Caco-2 (cell line): Measurements from ENCODE around the gene PRCC. TPM values are rescaled to one million over a fixed set of nuclear protein-coding genes. Genes with fewer than 3 reads are reported as not detected.

Source experiments
- BruUV-seq: library from RNA; stranded (reverse); fragments of 400-500 nt; replicated peaks from 2 replicates; lab custom pipeline; 2021; lab: Mats Ljungman, UMichigan
- CTCF ChIA-PET: fragments of 300-600 bp; sonication (Branson Sonifier 250); formaldehyde crosslinking; loops from one replicate; lab custom pipeline; 2022; ENCODE audit warnings: antibody characterized with exemption; lab: Charles Lee
- POLR2A ChIA-PET: fragments of 300-600 bp; sonication (Branson Sonifier 250); formaldehyde crosslinking; loops from one replicate; lab custom pipeline; 2022; ENCODE audit warnings: antibody characterized with exemption; lab: Charles Lee
- DNase-seq, 2 experiments: peaks; one replicate each; pipeline versions ENCODE4 v3.0.0 to v3.0.0-alpha.2; 2020 to 2022
- H3K27me3 ChIP-seq: replicated peaks from 2 replicates; pipeline ENCODE4 v1.6.0; 2011; ENCODE audit warnings: low read length; ENCODE audit not compliant: control insufficient read depth, insufficient read depth
- H3K36me3 ChIP-seq: 2 replicates; pipeline ENCODE4 v1.5.1; 2011; ENCODE audit warnings: low read length; ENCODE audit not compliant: control insufficient read depth, insufficient read depth
- H3K4me1 ChIP-seq: fragments of 250-450 bp; sonication (Bioruptor Pico); 2 replicates; pipeline ENCODE4 v1.5.1; 2020; ENCODE audit warnings: mild to moderate bottlenecking
- H3K4me3 ChIP-seq: 2 replicates; pipeline ENCODE4 v1.5.1; 2011; ENCODE audit warnings: low read depth, mild to moderate bottlenecking, control low read depth, low read length
- H3K9me3 ChIP-seq: fragments of 250-450 bp; sonication (Bioruptor Pico); 2 replicates; pipeline ENCODE4 v1.5.1; 2020; ENCODE audit warnings: mild to moderate bottlenecking, moderate library complexity
- H3K27ac Mint-ChIP-seq: one replicate; pipeline ENCODE4 v1.8.0; 2022; ENCODE audit warnings: mixed read lengths; ENCODE audit not compliant: unreplicated experiment
- H3K27me3 Mint-ChIP-seq: one replicate; pipeline ENCODE4 v1.8.0; 2022; ENCODE audit warnings: mixed read lengths; ENCODE audit not compliant: insufficient read depth, unreplicated experiment
- H3K36me3 Mint-ChIP-seq: one replicate; pipeline ENCODE4 v1.8.0; 2022; ENCODE audit warnings: mild to moderate bottlenecking, mixed read lengths; ENCODE audit not compliant: insufficient read depth, unreplicated experiment
- H3K4me1 Mint-ChIP-seq: one replicate; pipeline ENCODE4 v1.8.0; 2022; ENCODE audit warnings: low read depth, mixed read lengths; ENCODE audit not compliant: unreplicated experiment
- H3K4me3 Mint-ChIP-seq: one replicate; pipeline ENCODE4 v1.8.0; 2022; ENCODE audit warnings: mild to moderate bottlenecking, moderate library complexity, mixed read lengths; ENCODE audit not compliant: unreplicated experiment
- H3K9me3 Mint-ChIP-seq: one replicate; pipeline ENCODE4 v1.8.0; 2022; ENCODE audit warnings: mixed read lengths; ENCODE audit not compliant: unreplicated experiment
- intact Hi-C: fragments of 100-400 bp; cut with micrococcal nuclease; formaldehyde crosslinking; loops from one replicate; pipeline ENCODE4 v1.10.0; 2022; ENCODE audit not compliant: unreplicated experiment
- total RNA-seq: library from RNA; stranded (reverse); gene quantifications from 2 replicates; pipeline ENCODE4 v1.2.3, GENCODE V29; 2022
- TF ChIP-seq, protein P1 (sequence below), 2 experiments: fragments of 200-600 bp in 1 of 2; IDR thresholded peaks; 1 replicate in 1 of 2; 2 replicates in 1 of 2; pipeline versions ENCODE4 v1.5.1 to v1.8.0; 2011 to 2022; ENCODE audit warnings: antibody characterized with exemption in 1 of 2, control low read depth in 1 of 2, inconsistent platforms in 1 of 2, low read depth in 1 of 2, low read length in 1 of 2, mild to moderate bottlenecking in 1 of 2, moderate library complexity in 1 of 2; ENCODE audit not compliant: insufficient read depth in 1 of 2, severe bottlenecking in 1 of 2, unreplicated experiment in 1 of 2

The PRCC gene
- total RNA-seq, 1 experiment from 2014 or later: 101 TPM

DNA sequence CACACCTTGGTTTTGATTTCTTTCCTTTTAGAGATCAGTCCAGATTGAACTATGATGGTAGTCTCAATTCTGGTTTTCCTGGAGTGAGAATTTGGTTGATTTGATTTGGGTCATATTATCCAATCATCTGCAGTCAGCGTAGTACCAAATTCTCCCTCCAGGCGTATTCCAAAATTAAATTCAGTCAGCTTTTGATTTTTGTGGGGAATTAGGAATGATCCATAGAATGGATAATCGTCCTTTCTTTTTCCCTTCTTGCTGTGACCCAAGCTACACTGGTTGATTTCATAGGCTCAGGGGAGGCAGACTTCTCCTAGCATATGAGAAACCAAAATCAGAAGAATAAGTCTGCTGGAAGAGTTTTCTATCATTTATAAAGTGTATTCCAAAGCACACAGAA, 4.9 kb downstream of the PRCC start:
- Mint-ChIP-seq H3K9me3 (no peaks in the 10 kb centered on the region), H3K4me3 (no peak overlapping the region), H3K36me3 (peaks cover 52% of the 10 kb centered on the region), H3K27me3 (no peaks in the 10 kb centered on the region), H3K27ac (no peak overlapping the region), H3K4me1 (peaks cover 42% of the 10 kb centered on the region)
- CTCF ChIA-PET: interaction anchor here (1.1 kb wide), 1 partner anchor 120 kb away, joined by 6 read pairs; no protein-coding TSS in a partner anchor
- Histone ChIP-seq H3K36me3 (peaks cover 4% of the 10 kb centered on the region), H3K4me3 (no peak overlapping the region), H3K4me1 (peaks cover 12% of the 10 kb centered on the region; the same call in 1 of the 2 replicates), H3K9me3 (no peaks in the 10 kb centered on the region), H3K27me3 (no peaks in the 10 kb centered on the region)
- POLR2A ChIA-PET: interaction anchor here (0.5 kb wide), 1 partner anchor 272 kb away, joined by 4 read pairs; the partner anchor contains the start of gene MEF2D
- TF ChIP-seq, protein P1, sequence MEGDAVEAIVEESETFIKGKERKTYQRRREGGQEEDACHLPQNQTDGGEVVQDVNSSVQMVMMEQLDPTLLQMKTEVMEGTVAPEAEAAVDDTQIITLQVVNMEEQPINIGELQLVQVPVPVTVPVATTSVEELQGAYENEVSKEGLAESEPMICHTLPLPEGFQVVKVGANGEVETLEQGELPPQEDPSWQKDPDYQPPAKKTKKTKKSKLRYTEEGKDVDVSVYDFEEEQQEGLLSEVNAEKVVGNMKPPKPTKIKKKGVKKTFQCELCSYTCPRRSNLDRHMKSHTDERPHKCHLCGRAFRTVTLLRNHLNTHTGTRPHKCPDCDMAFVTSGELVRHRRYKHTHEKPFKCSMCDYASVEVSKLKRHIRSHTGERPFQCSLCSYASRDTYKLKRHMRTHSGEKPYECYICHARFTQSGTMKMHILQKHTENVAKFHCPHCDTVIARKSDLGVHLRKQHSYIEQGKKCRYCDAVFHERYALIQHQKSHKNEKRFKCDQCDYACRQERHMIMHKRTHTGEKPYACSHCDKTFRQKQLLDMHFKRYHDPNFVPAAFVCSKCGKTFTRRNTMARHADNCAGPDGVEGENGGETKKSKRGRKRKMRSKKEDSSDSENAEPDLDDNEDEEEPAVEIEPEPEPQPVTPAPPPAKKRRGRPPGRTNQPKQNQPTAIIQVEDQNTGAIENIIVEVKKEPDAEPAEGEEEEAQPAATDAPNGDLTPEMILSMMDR (IDR thresholded peaks at IDR 0.05; ENCODE audit: insufficient read depth in 1 of 2, low read depth in 1 of 2, low read length in 1 of 2, severe bottlenecking in 1 of 2, unreplicated experiment in 1 of 2): no peak
- intact Hi-C loops: no loop called here
- BruUV-seq: no TSS peak
- no peak for DNase-seq

DNA sequence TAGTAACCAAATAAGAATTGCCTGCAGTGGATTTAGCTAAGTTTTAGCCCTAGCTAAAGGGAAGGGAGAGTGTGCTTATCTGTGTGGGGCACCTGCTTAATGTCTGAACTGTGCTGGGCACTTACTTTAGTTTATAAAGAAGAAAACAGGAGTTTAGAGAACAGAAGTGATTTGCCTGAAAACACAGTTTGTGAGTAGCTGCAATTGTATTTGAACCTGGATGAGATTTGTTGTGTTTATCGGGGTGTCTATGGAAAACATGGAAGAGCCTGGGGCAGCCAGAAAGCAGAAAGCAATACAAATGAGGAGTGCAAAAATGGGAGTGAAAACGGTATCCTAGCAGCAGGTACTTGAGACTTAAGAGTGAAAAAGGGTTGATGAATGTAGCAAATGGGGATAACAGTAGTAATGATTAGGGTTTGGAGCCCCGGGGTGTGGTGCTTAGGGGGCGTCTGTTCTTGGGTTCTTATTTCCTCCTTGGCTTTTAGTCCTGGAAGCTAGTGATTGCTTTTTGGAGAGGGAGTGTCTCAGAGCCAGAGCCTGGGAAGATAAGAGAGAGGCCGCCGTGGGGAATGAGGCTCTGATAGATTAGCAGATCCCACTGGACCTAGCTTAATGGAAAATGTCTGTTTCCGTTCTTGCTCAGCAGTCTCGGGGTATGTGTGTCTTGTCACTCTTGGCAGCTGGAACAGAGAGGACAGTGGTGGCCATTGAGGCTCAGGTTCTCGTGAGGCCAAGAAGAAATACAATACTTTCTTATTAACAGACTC, 5.6 kb downstream of the PRCC start:
- TF ChIP-seq, protein P1 (IDR thresholded peaks at IDR 0.05; ENCODE audit: insufficient read depth in 1 of 2, low read depth in 1 of 2, low read length in 1 of 2, severe bottlenecking in 1 of 2, unreplicated experiment in 1 of 2): no peak
- ChIA-PET POLR2A (interaction anchor here (0.5 kb wide), 1 partner anchor 273 kb away, joined by 4 read pairs; the partner anchor contains the start of gene MEF2D), CTCF (interaction anchor here (1.1 to 1.2 kb wide), 2 partner anchors 47 to 119 kb away, joined by 6 to 7 read pairs; no protein-coding TSS in a partner anchor)
- H3K4me1 ChIP-seq: peaks cover 12% of the 10 kb centered on the region; the same call in 1 of the 2 replicates
- peaks cover 42% of the 10 kb centered on the region for H3K4me1 Mint-ChIP-seq
- H3K4me3 Mint-ChIP-seq: no peak overlapping the region
- peaks cover 59% of the 10 kb centered on the region for H3K36me3 Mint-ChIP-seq
- no peaks in the 10 kb centered on the region for H3K27me3 ChIP-seq
- H3K27me3 Mint-ChIP-seq: no peaks in the 10 kb centered on the region
- DNase-seq: no peak
- BruUV-seq: no TSS peak
- no peaks in the 10 kb centered on the region for H3K9me3 Mint-ChIP-seq
- peaks cover 4% of the 10 kb centered on the region for H3K36me3 ChIP-seq
- no peak overlapping the region for H3K27ac Mint-ChIP-seq
- no peaks in the 10 kb centered on the region for H3K9me3 ChIP-seq
- intact Hi-C loops: no loop called here
- H3K4me3 ChIP-seq: no peak overlapping the region

- no TSS peak for BruUV-seq
- POLR2A ChIA-PET: no interaction called here
- Mint-ChIP-seq H3K27ac (no peak overlapping the region), H3K36me3 (peaks cover 65% of the 10 kb centered on the region), H3K4me3 (no peak overlapping the region), H3K27me3 (no peaks in the 10 kb centered on the region), H3K4me1 (peaks cover 39% of the 10 kb centered on the region), H3K9me3 (no peaks in the 10 kb centered on the region)
- Histone ChIP-seq H3K4me3 (no peak overlapping the region), H3K27me3 (no peaks in the 10 kb centered on the region), H3K36me3 (peaks cover 4% of the 10 kb centered on the region), H3K9me3 (no peaks in the 10 kb centered on the region), H3K4me1 (peaks cover 12% of the 10 kb centered on the region; the same call in 1 of the 2 replicates)
- DNase-seq: no peak
- intact Hi-C loops: no loop called here
- TF ChIP-seq, protein P1 (IDR thresholded peaks at IDR 0.05; ENCODE audit: insufficient read depth in 1 of 2, low read depth in 1 of 2, low read length in 1 of 2, severe bottlenecking in 1 of 2, unreplicated experiment in 1 of 2): peak; percentile 10 to 22
- CTCF ChIA-PET: interaction anchor here (1.2 kb wide), 1 partner anchor 47 kb away, joined by 7 read pairs; no protein-coding TSS in a partner anchor
These were observed 6.3 kb downstream of the PRCC start for GRCh38 chr1:156773607-156774006.
